HG03139 (cell line): Measurements from ENCODE around the gene ADSS1.

Source experiments
- ATAC-seq: cut with Tn5 transposase; IDR thresholded peaks from one replicate; pipeline ENCODE4 v1.9.1; 2021; ENCODE audit not compliant: unreplicated experiment

The ADSS1 gene

GRCh38 chr14:104779776-104780512 lies 55.9 kb downstream of the ADSS1 start:
- no peak for ATAC-seq

DNA sequence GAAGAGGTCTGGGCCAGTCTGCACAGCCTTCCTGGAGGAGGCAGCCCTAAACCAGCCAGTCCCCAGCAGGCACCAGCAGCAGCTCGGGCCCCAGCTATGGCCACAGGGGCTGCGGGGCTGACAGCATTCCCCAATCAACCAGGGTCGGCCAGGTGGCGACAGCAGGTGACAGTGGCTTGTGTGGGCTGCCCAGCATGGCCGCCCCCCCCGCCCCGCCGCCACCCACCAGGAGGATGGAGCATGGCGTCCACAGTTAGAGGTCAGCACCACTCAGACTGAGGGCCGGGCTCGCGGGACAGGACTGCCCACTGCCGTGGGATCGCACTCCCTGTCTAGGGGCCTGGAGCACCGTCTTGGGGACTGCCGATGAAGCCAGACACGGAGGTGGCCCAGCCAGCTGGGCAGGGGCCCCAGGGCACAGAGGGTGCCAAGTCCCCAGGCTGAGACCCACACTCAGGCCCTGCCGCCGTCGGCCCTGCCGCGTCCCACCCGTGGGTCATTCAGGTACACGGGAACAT lies 56.5 kb downstream of the ADSS1 start:
- ATAC-seq = no peak

GRCh38 chr14:104781271-104782077 lies 57.4 kb downstream of the ADSS1 start:
- no peak for ATAC-seq

DNA sequence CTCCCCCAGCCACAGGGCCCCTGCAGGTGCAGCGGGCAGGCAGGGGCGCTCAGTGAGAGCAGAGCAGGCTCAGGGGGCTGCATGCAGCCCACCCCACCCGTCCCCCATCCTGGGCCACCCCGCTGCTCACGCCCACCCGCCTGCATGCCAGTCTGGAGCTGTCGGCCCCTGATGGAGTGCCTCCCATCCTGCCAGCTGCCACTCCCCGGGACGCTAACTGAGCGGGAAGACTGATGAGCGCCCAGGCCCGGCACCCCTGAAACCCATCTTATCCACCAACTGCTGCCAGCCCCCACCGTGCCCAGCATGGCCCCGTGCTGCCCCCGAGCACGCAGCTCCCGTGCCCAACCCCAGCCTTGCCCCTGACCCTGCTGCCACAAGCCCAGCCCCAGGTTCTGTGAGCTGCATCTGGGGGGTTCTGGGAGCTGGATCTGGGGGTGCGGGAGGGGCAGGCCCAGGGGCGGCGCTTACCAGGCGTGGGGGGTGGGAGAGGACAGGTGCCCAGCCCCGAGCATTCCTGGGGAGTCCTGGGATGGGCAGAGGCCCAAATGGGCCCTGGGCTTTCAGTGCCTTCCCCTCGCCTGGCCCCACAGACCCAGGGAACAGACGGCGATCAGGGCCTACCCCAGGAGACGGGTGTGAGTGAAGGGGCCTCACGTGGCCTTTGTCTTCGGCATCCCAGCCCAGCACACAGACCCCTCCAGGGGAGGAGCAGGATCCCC lies 58.2 kb downstream of the ADSS1 start:
- no peak for ATAC-seq

- no peak for ATAC-seq
Observed at GRCh38 chr14:104782808-104783139, 58.7 kb downstream of the ADSS1 start.

DNA sequence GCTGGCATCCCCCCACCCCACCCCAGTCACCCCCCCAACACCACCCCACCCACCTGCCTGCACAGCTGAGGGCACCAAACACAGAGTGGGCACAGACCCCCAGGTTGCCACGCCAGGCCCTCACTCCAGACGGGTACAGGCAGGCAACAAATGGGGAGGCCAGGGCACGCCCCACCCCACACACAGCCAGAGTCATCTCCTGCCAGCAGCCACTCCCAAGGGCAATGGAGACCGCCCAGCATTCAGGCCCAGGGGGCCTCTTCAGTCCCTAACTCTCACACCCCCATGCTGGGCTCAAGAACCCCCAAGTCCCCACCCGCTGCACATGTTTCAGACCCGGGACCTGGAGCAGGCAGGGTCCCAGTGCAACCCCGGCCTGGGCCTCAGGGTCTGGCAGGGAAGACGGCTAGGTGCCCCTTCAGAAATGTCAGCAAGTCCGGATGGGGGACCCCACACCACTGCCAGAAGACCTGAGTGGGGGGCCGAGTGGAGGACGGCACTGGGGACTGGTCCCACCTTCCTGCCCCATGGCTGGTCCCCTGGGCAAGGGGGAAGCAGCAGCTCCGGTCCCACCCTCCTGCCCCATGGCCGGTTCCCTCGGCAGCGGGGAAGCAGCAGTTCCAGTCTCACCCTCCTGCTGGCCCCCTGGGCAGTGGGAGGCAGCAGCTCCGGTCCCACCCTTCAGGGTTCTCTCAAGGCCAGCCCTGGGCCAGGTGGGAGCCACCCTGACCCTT lies 59.6 kb downstream of the ADSS1 start:
- ATAC-seq = no peak

- ATAC-seq = no peak
Observed at GRCh38 chr14:104784218-104784568, 60.2 kb downstream of the ADSS1 start.

DNA sequence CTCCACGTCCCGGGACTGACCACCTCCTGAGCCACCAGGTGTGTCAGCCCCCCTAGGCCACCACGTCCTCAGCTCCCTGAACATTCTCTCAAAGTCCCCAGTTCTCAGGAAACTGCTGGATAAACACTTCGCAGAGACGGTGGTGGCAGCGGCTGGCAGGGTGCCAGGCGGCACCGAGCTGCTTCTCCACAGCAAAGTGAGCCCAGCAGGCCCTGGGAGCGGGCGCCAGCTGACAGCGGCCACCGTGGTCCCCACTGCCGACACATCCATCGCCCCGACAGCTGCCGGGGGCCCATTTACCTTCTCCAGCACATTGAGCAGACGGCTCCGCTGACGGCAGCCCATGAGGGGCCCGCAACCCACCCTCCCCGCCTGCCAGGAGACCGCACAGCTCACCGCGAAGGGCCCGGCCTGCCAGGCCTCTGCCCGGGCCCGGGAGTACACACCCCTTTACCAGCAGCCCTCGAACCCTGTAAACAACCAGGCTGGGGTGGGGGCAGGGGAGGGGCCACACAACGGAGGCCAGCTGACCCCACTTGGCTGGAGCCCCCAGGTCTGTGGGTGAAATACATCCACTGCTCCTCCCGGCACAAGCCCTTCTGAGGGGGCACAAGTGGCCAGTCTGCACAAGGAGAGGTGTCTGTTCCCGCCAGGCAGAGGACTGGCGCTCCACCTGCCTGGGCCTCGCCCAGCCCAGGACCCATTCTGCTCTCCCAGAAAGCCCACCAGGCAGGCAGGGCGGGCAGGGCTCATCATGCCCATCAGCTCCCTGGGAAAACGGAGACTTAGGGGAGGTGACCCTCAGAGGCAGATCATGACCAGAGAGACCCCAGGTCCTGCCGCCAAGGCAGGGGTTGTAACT lies 61.0 kb downstream of the ADSS1 start:
- no peak for ATAC-seq

- no peak for ATAC-seq
Observed at GRCh38 chr14:104785708-104786080, 61.7 kb downstream of the ADSS1 start.

- no peak for ATAC-seq
Observed at GRCh38 chr14:104786091-104786586, 62.1 kb downstream of the ADSS1 start.

DNA sequence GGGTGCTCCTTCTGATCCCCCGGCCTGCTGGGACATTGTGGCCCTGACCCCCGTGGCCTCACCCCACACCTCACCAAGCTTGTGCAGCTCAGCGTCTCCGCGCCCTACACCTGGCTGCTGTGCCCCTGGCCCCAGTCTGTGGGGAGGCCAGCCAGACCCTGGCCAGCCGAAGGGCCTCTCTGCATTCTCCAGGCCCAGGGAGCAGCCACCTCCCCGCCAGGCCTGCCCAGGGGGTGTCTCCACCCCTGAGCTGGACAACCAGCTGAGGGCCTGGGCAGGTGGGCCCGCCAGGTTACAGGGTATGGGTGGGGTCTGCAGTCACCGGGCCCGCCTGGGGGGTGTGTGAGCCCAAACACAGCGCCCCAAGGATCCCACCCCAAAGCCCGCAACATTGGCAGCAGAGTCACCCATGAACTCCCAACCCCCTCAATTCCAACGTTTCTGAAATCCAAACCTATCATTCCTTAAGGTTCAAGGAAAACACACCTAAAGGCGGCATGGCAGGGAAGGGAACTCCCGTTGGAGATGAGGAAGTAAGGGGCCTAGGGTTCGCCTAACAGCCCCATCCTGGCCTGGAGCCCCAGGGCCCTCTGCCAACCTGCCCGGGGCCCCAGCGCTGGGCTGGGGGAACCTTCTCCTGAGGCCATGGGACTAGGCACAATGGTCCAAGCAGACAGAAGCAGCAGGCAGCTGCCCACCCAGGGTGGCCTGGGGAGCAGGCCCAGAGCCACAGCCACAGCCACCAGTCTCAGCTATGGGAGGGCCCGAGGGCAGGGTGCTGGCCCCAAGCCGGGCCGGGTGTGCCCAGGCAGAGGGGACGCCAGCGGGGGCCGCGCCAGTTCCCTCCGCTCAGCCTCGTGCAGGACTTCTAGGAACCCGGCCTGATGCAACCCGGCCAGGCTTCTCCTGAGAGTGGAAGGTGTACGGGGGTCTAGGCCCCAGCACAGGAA lies 63.0 kb downstream of the ADSS1 start:
- no peak for ATAC-seq

- no peak for ATAC-seq
Observed at GRCh38 chr14:104787736-104788135, 63.7 kb downstream of the ADSS1 start.

GRCh38 chr14:104788161-104788818 lies 64.3 kb downstream of the ADSS1 start:
- ATAC-seq = no peak

DNA sequence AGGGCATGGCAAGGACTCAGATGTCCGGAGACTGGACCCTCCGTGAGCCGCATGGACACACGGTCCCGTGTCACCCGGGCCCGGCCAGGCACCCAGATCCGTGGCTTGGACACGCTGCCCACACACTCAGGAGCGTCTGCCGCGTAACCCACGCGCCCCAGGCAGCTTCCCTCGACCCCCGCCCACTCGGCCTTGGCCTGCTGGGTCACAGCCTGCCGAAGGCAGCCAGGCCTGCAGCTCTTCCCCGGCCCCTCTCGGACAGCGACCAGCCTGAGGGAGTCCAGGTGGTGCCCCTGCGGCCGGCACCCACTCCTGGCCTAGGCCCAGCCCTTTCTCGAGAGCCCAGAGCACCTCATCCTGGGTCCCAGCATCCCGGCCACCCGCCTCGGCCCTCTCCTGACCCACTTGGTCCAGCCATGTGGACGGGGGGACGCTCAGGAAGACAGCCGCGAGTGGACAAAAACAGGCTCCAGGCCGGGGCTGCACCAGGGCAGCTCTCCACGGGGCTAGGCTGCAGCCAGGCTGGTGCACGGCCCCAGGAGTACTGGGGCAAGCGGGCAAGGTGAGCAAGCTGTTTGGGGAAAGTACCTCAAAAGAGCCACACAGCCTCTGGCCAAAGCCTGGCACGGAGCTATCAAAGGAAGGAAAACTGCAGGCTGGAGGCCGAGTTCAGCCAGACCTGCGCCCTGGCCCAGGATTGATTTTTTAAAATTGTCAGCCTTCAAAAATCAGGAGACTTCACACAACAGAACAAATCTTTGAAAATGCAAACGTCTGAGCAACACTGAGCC lies 65.0 kb downstream of the ADSS1 start:
- no peak for ATAC-seq

DNA sequence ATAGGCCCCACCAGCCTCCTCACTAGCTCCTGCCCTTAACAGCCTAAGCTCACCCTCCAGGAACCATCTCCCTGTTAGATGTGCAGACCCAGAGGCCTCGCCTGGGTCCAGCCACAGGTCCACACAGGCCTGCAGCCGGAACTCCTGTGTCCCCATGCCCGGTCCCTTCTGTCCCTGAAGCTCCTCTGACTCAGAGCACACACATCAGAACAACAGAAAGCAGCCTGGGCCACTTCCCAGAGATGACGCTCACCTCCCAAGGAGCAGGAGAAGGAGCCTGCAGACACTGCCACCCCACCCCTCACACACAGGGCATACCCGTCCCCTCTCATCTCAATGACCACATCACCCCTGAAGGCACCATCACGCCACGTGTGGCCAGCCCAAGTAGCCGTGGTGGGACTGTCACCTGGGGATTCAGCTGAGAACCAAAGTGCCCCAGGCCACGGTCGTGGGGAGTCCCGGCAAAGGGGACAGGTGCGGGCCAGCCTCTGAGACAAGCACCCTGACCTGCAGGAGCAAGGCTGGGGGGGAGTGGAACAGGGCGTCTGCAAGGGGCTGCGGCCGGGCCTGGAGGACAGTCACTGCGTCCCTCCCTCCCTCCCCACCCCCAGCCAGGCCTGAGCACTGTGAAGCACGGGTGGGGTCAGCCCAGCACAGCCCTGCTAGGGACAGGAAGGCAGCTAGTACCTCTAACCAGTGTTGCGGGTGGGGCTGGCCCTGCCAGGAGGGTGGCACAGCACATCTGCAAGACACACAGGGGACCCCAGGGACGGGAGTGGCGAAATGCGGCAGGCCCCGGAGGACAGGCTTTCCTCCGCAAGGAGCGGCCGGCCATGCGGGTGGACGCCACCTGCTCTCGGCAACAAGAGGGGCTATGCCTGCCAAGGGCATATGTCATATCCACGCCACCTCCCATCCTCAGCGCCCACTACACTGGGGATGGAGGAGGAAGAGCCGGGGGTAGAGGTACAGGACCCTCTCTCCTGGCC lies 66.0 kb downstream of the ADSS1 start:
- ATAC-seq = no peak

- ATAC-seq = no peak
Observed at GRCh38 chr14:104791425-104791824, 67.4 kb downstream of the ADSS1 start.
